Chondrocyte (in vitro differentiated cells): ENCODE results near the gene TMEM196. TPM values are rescaled to one million over a fixed set of nuclear protein-coding genes. Genes with fewer than 3 reads are reported as not detected.
"Not testable (repeated sequence)": the region's sequence is repeated elsewhere in the genome, so short reads cannot be mapped to it uniquely, and the experiment has no call there.

Source experiments
- DNase-seq: peaks from one replicate; pipeline ENCODE4 v3.0.0; 2021; ENCODE audit warnings: mixed read lengths, low spot score
- H3K27ac Mint-ChIP-seq: one replicate; pipeline ENCODE4 v1.8.0; 2021; ENCODE audit warnings: mild to moderate bottlenecking, moderate library complexity, mixed read lengths; ENCODE audit not compliant: unreplicated experiment
- H3K27me3 Mint-ChIP-seq: 2 replicates; pipeline ENCODE4 v1.8.0; 2021; ENCODE audit warnings: low read depth, mixed read lengths
- H3K36me3 Mint-ChIP-seq: 2 replicates; pipeline ENCODE4 v1.8.0; 2021; ENCODE audit warnings: low read depth, mixed read lengths
- H3K4me1 Mint-ChIP-seq: 2 replicates; pipeline ENCODE4 v1.8.0; 2021; ENCODE audit warnings: low read depth, mild to moderate bottlenecking, mixed read lengths
- H3K4me3 Mint-ChIP-seq: one replicate; pipeline ENCODE4 v1.8.0; 2021; ENCODE audit warnings: mild to moderate bottlenecking, moderate library complexity, mixed read lengths; ENCODE audit not compliant: unreplicated experiment
- H3K9me3 Mint-ChIP-seq: 2 replicates; pipeline ENCODE4 v1.8.0; 2021; ENCODE audit warnings: low read depth, mixed read lengths
- total RNA-seq: library from RNA; stranded (reverse); gene quantifications from 3 replicates; pipeline ENCODE4 v1.2.1, GENCODE V29; 2021
- TF ChIP-seq, protein P1 (sequence below): fragments of 200-600 bp; sonication (generic); IDR thresholded peaks from 2 replicates; pipeline ENCODE4 v1.5.0; 2021; ENCODE audit warnings: antibody characterized with exemption, mild to moderate bottlenecking, moderate library complexity

TMEM196 gene
- total RNA-seq, 1 donor from 2014 or later: not detected

DNA sequence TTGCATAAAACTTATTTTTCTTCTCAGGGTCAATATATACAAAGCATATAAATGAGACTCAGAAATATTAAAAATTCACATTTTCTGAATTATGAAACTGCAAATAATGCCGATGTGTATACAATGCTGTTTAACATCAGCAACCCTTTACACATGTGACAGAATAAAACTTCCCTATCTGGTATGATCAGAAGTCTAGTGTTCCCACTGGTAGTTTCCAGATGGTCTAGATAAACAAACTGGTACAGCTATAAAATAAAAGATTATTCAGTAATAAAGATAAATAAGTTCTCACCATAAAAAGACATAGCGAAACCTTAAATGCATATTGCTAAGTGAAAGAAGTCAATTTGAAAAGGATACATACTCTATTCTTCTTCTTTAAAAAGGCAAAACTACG is 72.5 kb downstream of the TMEM196 start:
- Mint-ChIP-seq H3K9me3 (peaks cover 9% of the 10 kb centered on the region), H3K27ac (no peak overlapping the region), H3K36me3 (peaks cover 21% of the 10 kb centered on the region), H3K27me3 (no peaks in the 10 kb centered on the region), H3K4me3 (no peak overlapping the region), H3K4me1 (peaks cover 7% of the 10 kb centered on the region)
- no peak for DNase-seq
- TF ChIP-seq, protein P1, sequence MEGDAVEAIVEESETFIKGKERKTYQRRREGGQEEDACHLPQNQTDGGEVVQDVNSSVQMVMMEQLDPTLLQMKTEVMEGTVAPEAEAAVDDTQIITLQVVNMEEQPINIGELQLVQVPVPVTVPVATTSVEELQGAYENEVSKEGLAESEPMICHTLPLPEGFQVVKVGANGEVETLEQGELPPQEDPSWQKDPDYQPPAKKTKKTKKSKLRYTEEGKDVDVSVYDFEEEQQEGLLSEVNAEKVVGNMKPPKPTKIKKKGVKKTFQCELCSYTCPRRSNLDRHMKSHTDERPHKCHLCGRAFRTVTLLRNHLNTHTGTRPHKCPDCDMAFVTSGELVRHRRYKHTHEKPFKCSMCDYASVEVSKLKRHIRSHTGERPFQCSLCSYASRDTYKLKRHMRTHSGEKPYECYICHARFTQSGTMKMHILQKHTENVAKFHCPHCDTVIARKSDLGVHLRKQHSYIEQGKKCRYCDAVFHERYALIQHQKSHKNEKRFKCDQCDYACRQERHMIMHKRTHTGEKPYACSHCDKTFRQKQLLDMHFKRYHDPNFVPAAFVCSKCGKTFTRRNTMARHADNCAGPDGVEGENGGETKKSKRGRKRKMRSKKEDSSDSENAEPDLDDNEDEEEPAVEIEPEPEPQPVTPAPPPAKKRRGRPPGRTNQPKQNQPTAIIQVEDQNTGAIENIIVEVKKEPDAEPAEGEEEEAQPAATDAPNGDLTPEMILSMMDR: no peak

DNA sequence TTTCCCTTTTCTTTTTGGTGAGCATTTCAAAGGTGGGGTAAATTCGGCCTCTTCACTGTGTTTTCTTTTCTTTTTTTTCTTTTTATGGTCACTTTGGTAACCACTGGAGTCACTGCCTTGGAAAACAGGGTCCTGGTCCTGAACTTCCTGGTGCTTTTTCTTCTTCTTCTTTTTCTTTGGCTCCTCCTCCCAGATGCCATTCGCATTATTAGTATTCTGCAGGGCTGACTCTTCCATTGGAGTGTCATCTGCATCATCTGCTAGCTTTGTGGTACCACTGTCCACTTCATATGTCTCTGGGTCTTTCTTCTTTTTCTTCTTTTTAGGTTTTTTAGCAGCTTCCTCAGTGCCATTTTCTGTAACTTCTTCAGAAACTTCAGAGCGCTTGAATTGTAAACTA is 75.1 kb downstream of the TMEM196 start:
- Mint-ChIP-seq H3K4me3 (no peak overlapping the region), H3K36me3 (peaks cover 21% of the 10 kb centered on the region), H3K4me1 (peaks cover 2% of the 10 kb centered on the region), H3K27me3 (no peaks in the 10 kb centered on the region), H3K9me3 (peaks cover 9% of the 10 kb centered on the region), H3K27ac (no peak overlapping the region)
- TF ChIP-seq, protein P1: no peak
- no peak for DNase-seq

GRCh38 chr7:19696926-19697325 is 76.5 kb downstream of the TMEM196 start:
- TF ChIP-seq, protein P1: no peak
- no peak overlapping the region for H3K27ac Mint-ChIP-seq
- peaks cover 2% of the 10 kb centered on the region for H3K4me1 Mint-ChIP-seq
- peaks cover 10% of the 10 kb centered on the region for H3K36me3 Mint-ChIP-seq
- H3K4me3 Mint-ChIP-seq: no peak overlapping the region
- no peak for DNase-seq
- no peaks in the 10 kb centered on the region for H3K9me3 Mint-ChIP-seq
- no peaks in the 10 kb centered on the region for H3K27me3 Mint-ChIP-seq

DNA sequence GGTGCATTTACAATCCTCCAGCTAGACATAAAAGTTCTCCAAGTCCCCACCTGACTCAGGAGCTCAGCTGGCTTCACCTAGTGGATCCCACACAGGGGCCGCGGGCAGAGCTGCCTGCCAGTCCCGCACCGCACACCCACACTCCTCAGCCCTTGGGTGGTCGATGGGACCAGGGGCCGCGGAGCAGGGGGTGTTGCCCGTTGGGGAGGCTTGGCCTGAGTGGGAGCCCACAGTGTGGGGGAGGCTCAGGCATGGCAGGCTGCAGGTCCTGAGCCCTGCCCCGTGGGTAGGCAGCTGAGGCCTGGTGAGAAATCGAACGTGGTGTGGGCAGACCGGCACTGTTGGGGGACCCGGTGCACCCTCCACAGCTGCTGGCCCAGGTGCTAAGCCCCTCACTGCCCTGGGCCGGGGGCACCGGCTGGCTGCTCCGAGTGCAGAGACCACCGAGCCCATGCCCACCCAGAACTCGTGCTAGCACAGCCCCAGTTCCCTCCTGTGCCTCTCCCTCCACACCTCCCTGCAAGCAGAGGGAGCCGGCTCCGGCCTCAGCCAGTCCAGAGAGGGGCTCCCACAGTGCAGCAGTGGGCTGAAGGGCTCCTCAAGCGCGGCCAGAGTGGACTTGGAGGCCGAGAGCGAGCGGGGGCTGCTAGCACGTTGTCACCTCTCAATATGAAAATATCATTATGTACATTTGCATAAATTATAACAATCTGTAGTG is 81.1 kb downstream of the TMEM196 start:
- H3K27ac Mint-ChIP-seq: no peak overlapping the region
- H3K9me3 Mint-ChIP-seq: no peaks in the 10 kb centered on the region
- TF ChIP-seq, protein P1: no peak
- peak; percentile 79 for DNase-seq
- no peaks in the 10 kb centered on the region for H3K27me3 Mint-ChIP-seq
- H3K4me3 Mint-ChIP-seq: no peak overlapping the region
- H3K36me3 Mint-ChIP-seq: no peaks in the 10 kb centered on the region
- no peaks in the 10 kb centered on the region for H3K4me1 Mint-ChIP-seq

DNA sequence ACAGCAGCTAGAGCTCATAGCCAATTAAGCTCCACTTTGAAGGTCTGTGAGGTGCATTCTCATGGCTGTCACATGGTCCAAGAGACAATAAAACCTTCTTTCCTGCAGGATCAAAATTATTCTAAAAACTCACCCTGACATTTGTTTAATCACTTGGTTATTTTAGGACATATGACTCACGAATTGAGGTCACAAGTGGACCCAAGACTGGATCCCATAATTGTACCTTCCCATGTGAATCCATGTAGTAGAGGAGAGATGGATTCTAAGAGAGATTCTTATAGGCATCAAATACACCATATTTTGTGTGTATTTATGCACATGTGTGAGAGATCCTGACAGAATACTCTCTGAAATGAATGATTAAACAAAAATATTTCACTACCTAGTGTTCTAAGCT is 82.7 kb downstream of the TMEM196 start:
- TF ChIP-seq, protein P1: no peak
- no peak overlapping the region for H3K4me3 Mint-ChIP-seq
- no peak overlapping the region for H3K27ac Mint-ChIP-seq
- H3K4me1 Mint-ChIP-seq: no peaks in the 10 kb centered on the region
- no peaks in the 10 kb centered on the region for H3K36me3 Mint-ChIP-seq
- no peak for DNase-seq
- no peaks in the 10 kb centered on the region for H3K27me3 Mint-ChIP-seq
- peaks cover 3% of the 10 kb centered on the region for H3K9me3 Mint-ChIP-seq

GRCh38 chr7:19689130-19689529 is 84.3 kb downstream of the TMEM196 start:
- H3K4me3 Mint-ChIP-seq, H3K9me3 Mint-ChIP-seq, H3K27ac Mint-ChIP-seq, DNase-seq, H3K4me1 Mint-ChIP-seq, H3K27me3 Mint-ChIP-seq, H3K36me3 Mint-ChIP-seq: not testable (repeated sequence)
